Vagina (tissue), 2 donors: ENCODE measurements around the gene DEF6. TPM values are rescaled to one million over a fixed set of nuclear protein-coding genes. Genes with fewer than 3 reads are reported as not detected.

Experiments
- DNase-seq, 2 donors: peaks; one replicate each; pipeline ENCODE4 v3.0.0-alpha.2; 2017; ENCODE audit errors: extremely low spot score in 2 of 2
- H3K27ac ChIP-seq: fragments of 200-600 bp; sonication (generic); one replicate; pipeline ENCODE4 v1.5.1; 2019
- H3K27me3 ChIP-seq: fragments of 200-600 bp; sonication (generic); one replicate; pipeline ENCODE4 v1.5.1; 2019
- H3K36me3 ChIP-seq, 2 donors: fragments of 200-600 bp; sonication (generic); one replicate each; pipeline ENCODE4 v1.5.1; 2017 to 2019
- H3K4me1 ChIP-seq: fragments of 200-600 bp; sonication (generic); one replicate; pipeline ENCODE4 v1.5.1; 2019
- H3K4me3 ChIP-seq, 2 donors: fragments of 200-600 bp; sonication (generic); 1 replicate in 1 of 2; 2 replicates in 1 of 2; pipeline ENCODE4 v1.5.1; 2016 to 2019
- H3K9me3 ChIP-seq: fragments of 200-600 bp; sonication (generic); one replicate; pipeline ENCODE4 v1.5.1; 2019
- CTCF ChIP-seq, 3 experiments: fragments of 450-650 bp in 2 of 3; fragments of 200-600 bp in 1 of 3; sonication (generic) in 1 of 3; IDR thresholded peaks; one replicate each; pipeline ENCODE4 v1.5.1; 2017 to 2019; ENCODE audit warnings: antibody characterized with exemption in 3 of 3, mild to moderate bottlenecking in 2 of 3, moderate library complexity in 2 of 3
- POLR2A ChIP-seq, 2 donors: fragments of 450-650 bp; IDR thresholded peaks; one replicate each; pipeline ENCODE4 v1.6.1; 2017; ENCODE audit warnings: antibody characterized with exemption in 2 of 2, mild to moderate bottlenecking in 2 of 2, moderate library complexity in 2 of 2
- POLR2AphosphoS5 ChIP-seq, 2 donors: sonication (generic); formaldehyde crosslinking; IDR thresholded peaks; one replicate each; pipeline ENCODE4 v1.9.0; 2017; ENCODE audit warnings: antibody characterized with exemption in 2 of 2, mild to moderate bottlenecking in 2 of 2, low read depth in 1 of 2; ENCODE audit not compliant: insufficient read depth in 1 of 2
- intact Hi-C: fragments of 100-400 bp; cut with DNase I; formaldehyde crosslinking; loops from one replicate; pipeline ENCODE4 v1.15.1; 2023
- total RNA-seq: library from RNA; depleted of rRNA; stranded (reverse); fragments of >200 nt; gene quantifications from one replicate; pipeline ENCODE4 v1.2.3, GENCODE V29; 2016

DEF6 gene
- total RNA-seq, 1 donor from 2014 or later, result 23.1 TPM

DNA sequence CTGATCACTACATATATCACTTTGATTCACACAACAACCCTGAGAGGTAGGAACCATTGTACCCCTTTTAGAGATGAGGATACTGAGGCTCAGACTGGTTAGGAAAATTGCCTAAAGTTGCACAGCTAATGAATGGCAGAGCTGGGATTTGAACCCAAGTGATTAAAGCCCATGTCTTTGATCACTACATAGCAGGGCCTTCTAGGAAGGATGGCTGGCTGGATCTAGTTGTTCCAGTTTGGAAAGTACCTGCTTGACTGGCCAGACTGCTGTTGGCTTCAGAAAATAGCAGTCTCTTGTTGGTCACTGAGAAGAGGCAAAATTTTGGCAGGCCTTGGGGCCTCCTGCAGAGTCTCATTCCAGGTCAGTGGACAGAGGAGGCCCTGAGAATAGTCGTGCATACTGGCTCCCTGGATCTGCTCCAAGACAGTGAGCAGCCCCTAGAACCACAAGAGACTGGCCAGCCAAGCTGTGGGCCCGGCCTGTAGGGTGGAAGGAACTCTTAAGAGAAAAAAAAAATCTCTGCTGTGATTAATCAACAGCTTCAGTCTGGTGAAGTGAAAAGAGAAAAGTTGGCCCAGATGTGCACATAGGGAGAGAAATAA is 62.2 kb downstream of the DEF6 start:
- H3K36me3 ChIP-seq, result peaks cover 0 to 18% of the 10 kb centered on the region in 2 donors
- DNase-seq, result no peak
- TF ChIP-seq POLR2AphosphoS5 (IDR thresholded peaks at IDR 0.05; ENCODE audit: insufficient read depth in 1 of 2, low read depth in 1 of 2) (no peak), POLR2A (IDR thresholded peaks at IDR 0.05) (no peak), CTCF (IDR thresholded peaks at IDR 0.05) (no peak)
- H3K4me1 ChIP-seq, result peaks cover 33% of the 10 kb centered on the region
- no peaks in the 10 kb centered on the region for H3K9me3 ChIP-seq
- H3K27ac ChIP-seq, result no peak overlapping the region
- no peak overlapping the region for H3K4me3 ChIP-seq
- H3K27me3 ChIP-seq, result no peaks in the 10 kb centered on the region
- intact Hi-C loops, result no loop called here

DNA sequence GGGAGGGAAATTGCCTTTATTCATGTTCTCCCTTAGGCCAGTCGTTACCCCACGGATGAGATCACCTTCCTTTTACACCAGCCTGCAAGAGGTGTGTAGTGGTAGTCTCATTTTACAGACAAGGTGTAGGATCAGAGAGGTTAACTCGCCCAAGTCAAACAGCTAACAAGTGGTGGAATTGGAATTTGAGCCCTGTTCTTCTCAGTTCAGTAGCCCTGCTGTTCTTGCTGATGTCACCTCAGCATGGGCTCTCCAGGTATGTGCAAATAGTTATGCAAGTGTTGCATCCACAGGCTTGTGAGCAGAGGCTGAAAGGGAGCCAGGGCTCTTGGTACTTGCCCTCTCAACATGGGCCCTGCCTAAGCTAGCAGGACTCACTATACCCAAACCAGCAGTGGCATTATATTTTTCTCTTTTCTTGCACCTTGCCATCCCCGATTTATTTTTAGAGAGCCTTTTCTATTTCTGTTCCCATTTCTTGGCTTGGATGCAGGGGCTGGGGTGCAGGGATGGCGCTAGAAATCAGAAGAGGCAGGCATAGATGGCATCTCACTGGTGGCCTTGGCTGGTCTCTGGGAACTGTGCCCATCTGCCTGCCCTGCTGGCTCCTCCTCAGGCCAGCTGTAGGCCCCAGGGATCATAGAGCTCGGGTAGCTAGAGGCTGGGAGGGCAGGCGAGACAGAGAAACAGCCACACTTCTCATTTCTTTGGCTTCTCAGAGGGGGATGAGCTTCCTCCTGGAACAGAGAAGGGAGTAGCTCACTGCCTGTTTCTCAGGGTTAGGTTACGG is 62.9 kb downstream of the DEF6 start:
- TF ChIP-seq POLR2A (IDR thresholded peaks at IDR 0.05) (no peak), POLR2AphosphoS5 (IDR thresholded peaks at IDR 0.05; ENCODE audit: insufficient read depth in 1 of 2, low read depth in 1 of 2) (no peak), CTCF (IDR thresholded peaks at IDR 0.05) (no peak)
- H3K4me1 ChIP-seq, result peaks cover 33% of the 10 kb centered on the region
- no peaks in the 10 kb centered on the region for H3K9me3 ChIP-seq
- intact Hi-C loops, result no loop called here
- peaks cover 0 to 14% of the 10 kb centered on the region in 2 donors for H3K36me3 ChIP-seq
- DNase-seq, result no peak
- no peak overlapping the region for H3K27ac ChIP-seq
- no peak overlapping the region for H3K4me3 ChIP-seq
- H3K27me3 ChIP-seq, result no peaks in the 10 kb centered on the region

- H3K36me3 ChIP-seq, result no peaks in the 10 kb centered on the region
- H3K4me1 ChIP-seq, result peaks cover 40% of the 10 kb centered on the region
Measured at GRCh38 chr6:35362200-35362599, 64.6 kb downstream of the DEF6 start.

GRCh38 chr6:35363293-35363750 is 65.7 kb downstream of the DEF6 start:
- no peak overlapping the region for H3K4me3 ChIP-seq
- peaks cover 39% of the 10 kb centered on the region for H3K4me1 ChIP-seq
- TF ChIP-seq CTCF (IDR thresholded peaks at IDR 0.05) (no peak), POLR2A (IDR thresholded peaks at IDR 0.05) (no peak), POLR2AphosphoS5 (IDR thresholded peaks at IDR 0.05; ENCODE audit: insufficient read depth in 1 of 2, low read depth in 1 of 2) (no peak)
- H3K27ac ChIP-seq, result no peak overlapping the region
- DNase-seq, result no peak
- no peaks in the 10 kb centered on the region for H3K27me3 ChIP-seq
- intact Hi-C loops, result no loop called here
- no peaks in the 10 kb centered on the region for H3K9me3 ChIP-seq
- no peaks in the 10 kb centered on the region for H3K36me3 ChIP-seq

More at GRCh38 chr6:35362200-35362599, 64.6 kb downstream of the DEF6 start:
- intact Hi-C loops, result no loop called here
- Histone ChIP-seq H3K27ac (no peak overlapping the region), H3K27me3 (no peaks in the 10 kb centered on the region), H3K4me3 (no peak overlapping the region), H3K9me3 (no peaks in the 10 kb centered on the region)
- TF ChIP-seq CTCF (IDR thresholded peaks at IDR 0.05) (no peak), POLR2A (IDR thresholded peaks at IDR 0.05) (no peak), POLR2AphosphoS5 (IDR thresholded peaks at IDR 0.05; ENCODE audit: insufficient read depth in 1 of 2, low read depth in 1 of 2) (no peak)
- DNase-seq, result no peak
